Testis (tissue), 2 donors: ENCODE data around the gene DDC.

Experiments
- CTCF ChIP-seq, 3 experiments: fragments of 450-650 bp in 2 of 3; fragments of 200-600 bp in 1 of 3; sonication (generic) in 1 of 3; IDR thresholded peaks; one replicate each; pipeline ENCODE4 v1.5.1; 2016 to 2019; ENCODE audit warnings: antibody characterized with exemption in 3 of 3, mild to moderate bottlenecking in 2 of 3, moderate library complexity in 1 of 3
- POLR2A ChIP-seq: fragments of 450-650 bp; IDR thresholded peaks from one replicate; pipeline ENCODE4 v1.6.1; 2017; ENCODE audit warnings: antibody characterized with exemption, mild to moderate bottlenecking, moderate library complexity

GRCh38 chr7:50421043-50421442, 144.2 kb downstream of the DDC start:
- TF ChIP-seq POLR2A (no peak), CTCF (IDR thresholded peaks at IDR 0.05) (no peak)
